Nephron (organoid): ENCODE data around the gene SLC38A10.

Experiments used
- H3K27ac Mint-ChIP-seq, 3 experiments: 2 replicates each; pipeline ENCODE4 v1.8.0; 2020; ENCODE audit warnings: mixed read lengths in 3 of 3, mild to moderate bottlenecking in 2 of 3, moderate library complexity in 1 of 3
- H3K27me3 Mint-ChIP-seq: 2 replicates; pipeline ENCODE4 v1.8.0; 2021; ENCODE audit warnings: low read depth, mild to moderate bottlenecking, moderate library complexity, mixed read lengths
- H3K36me3 Mint-ChIP-seq: 2 replicates; pipeline ENCODE4 v1.8.0; 2020; ENCODE audit warnings: low read depth, mixed read lengths
- H3K4me1 Mint-ChIP-seq: 2 replicates; pipeline ENCODE4 v1.8.0; 2020; ENCODE audit warnings: mixed read lengths
- H3K4me3 Mint-ChIP-seq, 3 experiments: 2 replicates each; pipeline ENCODE4 v1.8.0; 2020; ENCODE audit warnings: mild to moderate bottlenecking in 3 of 3, mixed read lengths in 3 of 3, moderate library complexity in 2 of 3
- H3K9me3 Mint-ChIP-seq: 2 replicates; pipeline ENCODE4 v1.8.0; 2020; ENCODE audit warnings: mixed read lengths
- CTCF ChIP-seq, 3 experiments: fragments of 200-600 bp; sonication (generic); IDR thresholded peaks; one replicate each; pipeline ENCODE4 v1.5.0; 2021; ENCODE audit warnings: antibody characterized with exemption in 3 of 3; ENCODE audit not compliant: unreplicated experiment in 3 of 3

SLC38A10 gene

GRCh38 chr17:81241203-81241602 lies 53.9 kb downstream of the SLC38A10 start:
- peaks cover 3% of the 10 kb centered on the region for H3K36me3 Mint-ChIP-seq
- H3K27me3 Mint-ChIP-seq = no peaks in the 10 kb centered on the region
- peaks cover 19% of the 10 kb centered on the region for H3K4me1 Mint-ChIP-seq
- no peak for TF ChIP-seq CTCF (IDR thresholded peaks at IDR 0.05; ENCODE audit: unreplicated experiment in 3 of 3)
- H3K4me3 Mint-ChIP-seq = peak overlapping the region; percentile 68 to 95 (median 91)
- H3K9me3 Mint-ChIP-seq = no peaks in the 10 kb centered on the region
- H3K27ac Mint-ChIP-seq = no peak overlapping the region

GRCh38 chr17:81240761-81241160 lies 54.3 kb downstream of the SLC38A10 start:
- Mint-ChIP-seq H3K36me3 (peaks cover 3% of the 10 kb centered on the region), H3K27ac (no peak overlapping the region), H3K9me3 (no peaks in the 10 kb centered on the region), H3K4me3 (peak overlapping the region; percentile 68 to 95 (median 91)), H3K27me3 (no peaks in the 10 kb centered on the region), H3K4me1 (peaks cover 19% of the 10 kb centered on the region)
- no peak for TF ChIP-seq CTCF (IDR thresholded peaks at IDR 0.05; ENCODE audit: unreplicated experiment in 3 of 3)

GRCh38 chr17:81239714-81240555 lies 55.2 kb downstream of the SLC38A10 start:
- peak overlapping the region; percentile 68 to 86 (median 84) for H3K27ac Mint-ChIP-seq
- no peaks in the 10 kb centered on the region for H3K9me3 Mint-ChIP-seq
- H3K4me3 Mint-ChIP-seq = peak overlapping the region; percentile 91 to 95 (median 95)
- no peak for TF ChIP-seq CTCF (IDR thresholded peaks at IDR 0.05; ENCODE audit: unreplicated experiment in 3 of 3)
- H3K36me3 Mint-ChIP-seq = peaks cover 6% of the 10 kb centered on the region
- no peaks in the 10 kb centered on the region for H3K27me3 Mint-ChIP-seq
- H3K4me1 Mint-ChIP-seq = peaks cover 19% of the 10 kb centered on the region

- Mint-ChIP-seq H3K4me1 (peaks cover 16% of the 10 kb centered on the region), H3K27ac (peak within 1 kb of the TSS; percentile 68 to 90 (median 84)), H3K27me3 (no peaks in the 10 kb centered on the region), H3K36me3 (peaks cover 9% of the 10 kb centered on the region), H3K9me3 (no peaks in the 10 kb centered on the region), H3K4me3 (peak within 1 kb of the TSS; percentile 91 to 97 (median 95))
- TF ChIP-seq CTCF (IDR thresholded peaks at IDR 0.05; ENCODE audit: unreplicated experiment in 3 of 3) = no peak
Measured at GRCh38 chr17:81238815-81239713, 56.0 kb downstream of the SLC38A10 start, which contains the start of the genes NDUFAF8 and TEPSIN. NDUFAF8 (plus strand) TSS chr17:81239318; CDS start chr17:81239364, 46 bp downstream. TEPSIN (minus strand) TSS chr17:81239055; CDS start chr17:81239033, 22 bp downstream.

GRCh38 chr17:81238490-81238814 lies 56.7 kb downstream of the SLC38A10 start:
- no peak for TF ChIP-seq CTCF (IDR thresholded peaks at IDR 0.05; ENCODE audit: unreplicated experiment in 3 of 3)
- Mint-ChIP-seq H3K36me3 (peaks cover 9% of the 10 kb centered on the region), H3K9me3 (no peaks in the 10 kb centered on the region), H3K4me1 (peaks cover 16% of the 10 kb centered on the region), H3K4me3 (peak overlapping the region; percentile 89 to 97 (median 95)), H3K27ac (no peak overlapping the region), H3K27me3 (no peaks in the 10 kb centered on the region)
